Osteocyte (in vitro differentiated cells): ENCODE results near the gene HDAC10. TPM values are rescaled to one million over a fixed set of nuclear protein-coding genes. Genes with fewer than 3 reads are reported as not detected.
A peak's percentile ranks its signal among the peaks of the same experiment; 100 is the strongest.

Experiments used
- DNase-seq: peaks from one replicate; pipeline ENCODE4 v3.0.0; 2021; ENCODE audit warnings: mixed read lengths; ENCODE audit not compliant: unreplicated experiment; ENCODE audit errors: extremely low spot score
- H3K27ac Mint-ChIP-seq: one replicate; pipeline ENCODE4 v1.8.0; 2021; ENCODE audit warnings: mild to moderate bottlenecking, mixed read lengths; ENCODE audit not compliant: unreplicated experiment
- H3K27me3 Mint-ChIP-seq: one replicate; pipeline ENCODE4 v1.8.0; 2021; ENCODE audit warnings: mixed read lengths; ENCODE audit not compliant: unreplicated experiment
- H3K36me3 Mint-ChIP-seq: one replicate; pipeline ENCODE4 v1.8.0; 2021; ENCODE audit warnings: mixed read lengths; ENCODE audit not compliant: unreplicated experiment
- H3K4me1 Mint-ChIP-seq: one replicate; pipeline ENCODE4 v1.8.0; 2021; ENCODE audit warnings: mixed read lengths; ENCODE audit not compliant: unreplicated experiment
- H3K4me3 Mint-ChIP-seq: one replicate; pipeline ENCODE4 v1.8.0; 2021; ENCODE audit warnings: mild to moderate bottlenecking, moderate library complexity, mixed read lengths; ENCODE audit not compliant: unreplicated experiment
- H3K9me3 Mint-ChIP-seq: one replicate; pipeline ENCODE4 v1.8.0; 2021; ENCODE audit warnings: mixed read lengths; ENCODE audit not compliant: unreplicated experiment
- total RNA-seq: library from RNA; stranded (reverse); gene quantifications from 2 replicates; pipeline ENCODE4 v1.2.1, GENCODE V29; 2021
- TF ChIP-seq, protein P1 (sequence below): fragments of 200-600 bp; sonication (generic); IDR thresholded peaks from 2 replicates; pipeline ENCODE4 v1.5.0; 2021; ENCODE audit warnings: antibody characterized with exemption, mild to moderate bottlenecking, moderate library complexity

Gene HDAC10
- total RNA-seq, 1 donor from 2014 or later = 38.3 TPM

DNA sequence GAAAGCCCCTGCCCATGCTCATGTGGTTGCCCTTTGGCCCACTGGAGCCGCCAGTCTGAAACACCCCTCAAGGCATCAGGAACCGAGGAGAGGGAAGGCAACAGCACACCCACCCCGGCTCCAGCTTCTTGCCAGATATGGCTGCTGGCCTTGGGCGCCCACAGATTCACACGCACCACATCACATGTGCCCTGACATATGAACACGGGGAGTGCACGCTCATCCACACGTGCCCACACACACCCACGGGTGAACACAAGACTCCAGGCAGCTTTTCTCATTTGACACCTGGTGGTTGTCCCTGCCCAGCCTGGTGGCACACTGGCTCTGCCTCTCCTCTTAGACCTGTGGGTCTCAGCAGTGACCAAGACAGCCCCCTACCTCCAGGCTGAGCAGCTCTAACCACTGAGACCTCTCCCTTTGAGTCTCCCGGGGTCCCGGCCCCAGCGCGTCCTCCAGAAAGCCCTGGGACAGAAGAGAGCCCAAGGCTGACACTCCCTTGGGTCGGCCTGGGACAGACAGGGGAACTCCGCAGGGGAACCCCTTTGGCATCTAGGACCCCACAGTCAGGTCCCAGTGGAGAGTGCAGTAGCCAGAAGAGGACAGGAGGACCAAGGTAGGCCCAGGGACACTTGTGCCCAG lies 13.2 kb upstream of the HDAC10 start:
- Mint-ChIP-seq H3K36me3 (no peaks in the 10 kb centered on the region), H3K4me3 (no peak overlapping the region), H3K27me3 (no peaks in the 10 kb centered on the region), H3K9me3 (no peaks in the 10 kb centered on the region), H3K27ac (no peak overlapping the region), H3K4me1 (peaks cover 28% of the 10 kb centered on the region)
- TF ChIP-seq, protein P1, sequence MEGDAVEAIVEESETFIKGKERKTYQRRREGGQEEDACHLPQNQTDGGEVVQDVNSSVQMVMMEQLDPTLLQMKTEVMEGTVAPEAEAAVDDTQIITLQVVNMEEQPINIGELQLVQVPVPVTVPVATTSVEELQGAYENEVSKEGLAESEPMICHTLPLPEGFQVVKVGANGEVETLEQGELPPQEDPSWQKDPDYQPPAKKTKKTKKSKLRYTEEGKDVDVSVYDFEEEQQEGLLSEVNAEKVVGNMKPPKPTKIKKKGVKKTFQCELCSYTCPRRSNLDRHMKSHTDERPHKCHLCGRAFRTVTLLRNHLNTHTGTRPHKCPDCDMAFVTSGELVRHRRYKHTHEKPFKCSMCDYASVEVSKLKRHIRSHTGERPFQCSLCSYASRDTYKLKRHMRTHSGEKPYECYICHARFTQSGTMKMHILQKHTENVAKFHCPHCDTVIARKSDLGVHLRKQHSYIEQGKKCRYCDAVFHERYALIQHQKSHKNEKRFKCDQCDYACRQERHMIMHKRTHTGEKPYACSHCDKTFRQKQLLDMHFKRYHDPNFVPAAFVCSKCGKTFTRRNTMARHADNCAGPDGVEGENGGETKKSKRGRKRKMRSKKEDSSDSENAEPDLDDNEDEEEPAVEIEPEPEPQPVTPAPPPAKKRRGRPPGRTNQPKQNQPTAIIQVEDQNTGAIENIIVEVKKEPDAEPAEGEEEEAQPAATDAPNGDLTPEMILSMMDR = no peak
- no peak for DNase-seq

DNA sequence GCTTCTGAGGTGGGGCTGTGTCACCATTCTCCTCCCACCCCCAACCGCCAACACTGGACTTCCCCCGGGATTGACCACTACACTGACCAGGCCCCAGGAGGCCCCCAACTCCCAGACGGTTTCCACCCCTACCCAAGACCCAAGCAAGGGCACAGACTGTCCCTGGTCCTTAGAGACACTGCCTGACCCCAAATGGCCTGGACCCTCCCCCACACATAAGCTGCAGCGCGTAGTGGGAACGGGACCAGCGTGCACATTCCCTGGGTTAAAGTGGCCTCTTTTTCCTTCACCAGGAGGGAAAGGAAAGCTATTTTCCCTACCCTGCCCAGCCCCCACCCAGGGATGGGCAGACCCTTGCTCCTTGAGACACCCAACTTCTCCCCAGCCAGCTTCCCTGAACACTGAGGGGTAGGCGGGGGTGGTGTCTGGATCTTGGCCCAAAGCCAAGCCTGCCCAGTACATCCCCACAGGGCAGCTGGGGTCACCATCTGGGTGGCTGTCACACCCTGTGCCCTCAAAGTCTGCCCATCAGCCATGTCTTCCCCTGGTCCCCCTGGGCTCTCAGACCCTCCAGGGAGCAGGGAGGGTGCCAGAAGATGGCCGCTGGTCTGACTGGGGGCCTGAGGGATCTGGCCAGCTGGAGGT lies 12.0 kb upstream of the HDAC10 start:
- no peak overlapping the region for H3K4me3 Mint-ChIP-seq

DNA sequence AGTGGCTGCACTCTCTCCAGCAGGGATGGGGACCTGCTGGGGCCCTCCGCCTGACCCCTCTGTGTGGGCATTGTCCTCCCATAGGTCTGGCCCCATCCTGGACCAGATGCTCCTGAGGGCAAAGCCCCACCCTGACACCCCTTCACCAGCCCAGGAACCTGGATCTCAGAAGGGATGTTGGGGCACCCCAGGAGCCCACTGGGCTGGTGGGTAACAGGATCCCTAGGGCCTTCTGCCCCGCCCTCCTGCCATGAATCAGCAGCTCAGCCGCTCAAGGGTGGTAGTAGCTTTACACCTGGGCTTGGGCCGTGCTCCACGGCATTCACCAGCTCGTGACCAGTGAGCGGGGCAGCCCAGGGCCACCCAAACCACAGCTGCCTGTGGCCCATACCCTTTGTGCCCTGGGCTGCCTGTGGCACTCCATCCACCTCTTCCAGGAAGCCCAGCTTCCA lies 11.4 kb upstream of the HDAC10 start:
- Mint-ChIP-seq H3K27me3 (no peaks in the 10 kb centered on the region), H3K27ac (no peak overlapping the region), H3K4me1 (peaks cover 19% of the 10 kb centered on the region), H3K4me3 (peak overlapping the region; percentile 65), H3K36me3 (no peaks in the 10 kb centered on the region), H3K9me3 (no peaks in the 10 kb centered on the region)
- no peak for DNase-seq
- TF ChIP-seq, protein P1 = no peak

More for the DNA sequence above, 12.0 kb upstream of the HDAC10 start:
- no peaks in the 10 kb centered on the region for H3K27me3 Mint-ChIP-seq
- peaks cover 20% of the 10 kb centered on the region for H3K4me1 Mint-ChIP-seq
- H3K27ac Mint-ChIP-seq = no peak overlapping the region
- no peaks in the 10 kb centered on the region for H3K9me3 Mint-ChIP-seq
- TF ChIP-seq, protein P1 = no peak
- no peaks in the 10 kb centered on the region for H3K36me3 Mint-ChIP-seq
- DNase-seq = no peak

DNA sequence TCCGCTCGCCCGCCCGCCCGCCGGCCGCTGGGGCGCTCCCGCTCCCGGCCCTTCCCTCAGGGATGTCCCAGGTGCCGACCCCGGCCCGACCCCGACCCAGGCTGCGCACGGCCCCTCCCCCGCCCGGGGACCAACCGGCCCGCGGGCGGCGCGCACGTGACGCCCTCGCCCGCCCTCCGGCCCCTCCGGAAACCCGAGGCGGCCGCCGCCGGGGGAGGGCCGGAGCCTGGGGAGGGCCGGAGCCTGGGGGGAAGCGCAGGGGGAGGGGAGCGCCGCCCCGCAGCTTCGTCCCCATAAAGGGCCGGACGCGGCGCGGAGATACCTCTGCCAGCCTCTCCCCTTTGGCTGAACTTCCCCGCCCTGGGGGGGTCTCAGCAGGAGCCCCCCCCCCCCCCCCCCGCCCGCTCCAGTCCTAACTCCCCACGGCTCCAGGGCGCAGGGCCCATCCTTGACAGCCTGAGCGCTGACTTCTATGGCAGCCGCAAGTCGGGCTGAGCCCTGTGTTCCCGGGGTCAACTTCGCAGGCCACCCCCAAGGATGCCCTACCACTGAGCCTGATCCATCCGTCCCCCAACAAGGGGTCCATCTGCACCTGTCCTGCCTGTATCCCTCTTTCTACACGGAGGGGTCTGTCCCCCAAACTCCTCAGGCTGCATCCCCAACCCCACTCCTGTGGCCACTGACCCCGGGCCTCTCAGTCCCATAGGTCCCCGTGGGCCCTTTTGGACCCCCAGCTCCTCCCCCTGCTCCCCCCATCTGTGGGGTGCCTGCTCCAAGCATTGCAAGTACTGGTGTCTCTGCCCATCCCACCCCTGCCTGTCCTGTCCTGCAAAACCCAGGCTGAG lies 10.8 kb upstream of the HDAC10 start, which contains the start of gene MAPK12:
Gene MAPK12 (minus strand): TSS at position 69 of the 845 bp plus-strand sequence. CDS start 174 bp downstream, outside the sequence.
- no peak for DNase-seq
- Mint-ChIP-seq H3K9me3 (no peaks in the 10 kb centered on the region), H3K36me3 (no peaks in the 10 kb centered on the region), H3K27ac (peak within 1 kb of the TSS; percentile 56), H3K4me1 (peaks cover 19% of the 10 kb centered on the region), H3K4me3 (peak within 1 kb of the TSS; percentile 65), H3K27me3 (no peaks in the 10 kb centered on the region)
- TF ChIP-seq, protein P1 = no peak
